Nephron (organoid): ENCODE data around the gene SCAPER.
"Not testable (repeated sequence)": the region's sequence is repeated elsewhere in the genome, so short reads cannot be mapped to it uniquely, and the experiment has no call there.

Experiments
- H3K27ac Mint-ChIP-seq, 3 experiments: 2 replicates each; pipeline ENCODE4 v1.8.0; 2020; ENCODE audit warnings: mixed read lengths in 3 of 3, mild to moderate bottlenecking in 2 of 3, moderate library complexity in 1 of 3
- H3K27me3 Mint-ChIP-seq: 2 replicates; pipeline ENCODE4 v1.8.0; 2021; ENCODE audit warnings: low read depth, mild to moderate bottlenecking, moderate library complexity, mixed read lengths
- H3K36me3 Mint-ChIP-seq: 2 replicates; pipeline ENCODE4 v1.8.0; 2020; ENCODE audit warnings: low read depth, mixed read lengths
- H3K4me1 Mint-ChIP-seq: 2 replicates; pipeline ENCODE4 v1.8.0; 2020; ENCODE audit warnings: mixed read lengths
- H3K4me3 Mint-ChIP-seq, 3 experiments: 2 replicates each; pipeline ENCODE4 v1.8.0; 2020; ENCODE audit warnings: mild to moderate bottlenecking in 3 of 3, mixed read lengths in 3 of 3, moderate library complexity in 2 of 3
- H3K9me3 Mint-ChIP-seq: 2 replicates; pipeline ENCODE4 v1.8.0; 2020; ENCODE audit warnings: mixed read lengths
- TF ChIP-seq, protein P1 (sequence below), 3 experiments: fragments of 200-600 bp; sonication (generic); IDR thresholded peaks; one replicate each; pipeline ENCODE4 v1.5.0; 2021; ENCODE audit warnings: antibody characterized with exemption in 3 of 3; ENCODE audit not compliant: unreplicated experiment in 3 of 3

The SCAPER gene

GRCh38 chr15:76440441-76440840 is 464.7 kb downstream of the SCAPER start:
- peaks cover 3% of the 10 kb centered on the region for H3K9me3 Mint-ChIP-seq
- H3K4me3 Mint-ChIP-seq: no peak overlapping the region
- TF ChIP-seq, protein P1, sequence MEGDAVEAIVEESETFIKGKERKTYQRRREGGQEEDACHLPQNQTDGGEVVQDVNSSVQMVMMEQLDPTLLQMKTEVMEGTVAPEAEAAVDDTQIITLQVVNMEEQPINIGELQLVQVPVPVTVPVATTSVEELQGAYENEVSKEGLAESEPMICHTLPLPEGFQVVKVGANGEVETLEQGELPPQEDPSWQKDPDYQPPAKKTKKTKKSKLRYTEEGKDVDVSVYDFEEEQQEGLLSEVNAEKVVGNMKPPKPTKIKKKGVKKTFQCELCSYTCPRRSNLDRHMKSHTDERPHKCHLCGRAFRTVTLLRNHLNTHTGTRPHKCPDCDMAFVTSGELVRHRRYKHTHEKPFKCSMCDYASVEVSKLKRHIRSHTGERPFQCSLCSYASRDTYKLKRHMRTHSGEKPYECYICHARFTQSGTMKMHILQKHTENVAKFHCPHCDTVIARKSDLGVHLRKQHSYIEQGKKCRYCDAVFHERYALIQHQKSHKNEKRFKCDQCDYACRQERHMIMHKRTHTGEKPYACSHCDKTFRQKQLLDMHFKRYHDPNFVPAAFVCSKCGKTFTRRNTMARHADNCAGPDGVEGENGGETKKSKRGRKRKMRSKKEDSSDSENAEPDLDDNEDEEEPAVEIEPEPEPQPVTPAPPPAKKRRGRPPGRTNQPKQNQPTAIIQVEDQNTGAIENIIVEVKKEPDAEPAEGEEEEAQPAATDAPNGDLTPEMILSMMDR (IDR thresholded peaks at IDR 0.05; ENCODE audit: unreplicated experiment in 3 of 3): no peak
- no peaks in the 10 kb centered on the region for H3K4me1 Mint-ChIP-seq
- no peaks in the 10 kb centered on the region for H3K36me3 Mint-ChIP-seq
- no peak overlapping the region for H3K27ac Mint-ChIP-seq
- H3K27me3 Mint-ChIP-seq: no peaks in the 10 kb centered on the region

DNA sequence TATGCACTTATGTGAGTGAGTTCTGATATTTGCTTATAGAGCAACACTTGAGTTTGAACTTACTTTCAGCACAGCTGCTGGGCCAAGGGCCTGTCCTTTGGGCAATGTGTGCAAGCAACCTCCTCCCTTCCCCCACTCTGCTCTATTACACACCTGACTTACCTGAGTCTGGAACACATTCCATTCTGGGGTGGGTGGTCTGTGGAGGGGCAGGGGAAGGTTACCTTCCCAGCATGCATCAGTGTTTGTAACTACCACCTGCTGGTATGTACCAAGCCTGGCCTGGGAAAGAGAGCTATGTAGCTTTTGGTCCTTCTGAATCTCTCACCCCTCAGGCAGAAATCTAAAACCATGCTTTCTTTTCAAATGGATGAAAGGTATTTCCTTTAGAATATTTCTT is 465.6 kb downstream of the SCAPER start:
- Mint-ChIP-seq H3K4me3 (no peak overlapping the region), H3K27me3 (no peaks in the 10 kb centered on the region), H3K9me3 (no peaks in the 10 kb centered on the region), H3K4me1 (no peaks in the 10 kb centered on the region), H3K27ac (peak overlapping the region; percentile 39 to 90 (median 58)), H3K36me3 (no peaks in the 10 kb centered on the region)
- TF ChIP-seq, protein P1 (IDR thresholded peaks at IDR 0.05; ENCODE audit: unreplicated experiment in 3 of 3): no peak

DNA sequence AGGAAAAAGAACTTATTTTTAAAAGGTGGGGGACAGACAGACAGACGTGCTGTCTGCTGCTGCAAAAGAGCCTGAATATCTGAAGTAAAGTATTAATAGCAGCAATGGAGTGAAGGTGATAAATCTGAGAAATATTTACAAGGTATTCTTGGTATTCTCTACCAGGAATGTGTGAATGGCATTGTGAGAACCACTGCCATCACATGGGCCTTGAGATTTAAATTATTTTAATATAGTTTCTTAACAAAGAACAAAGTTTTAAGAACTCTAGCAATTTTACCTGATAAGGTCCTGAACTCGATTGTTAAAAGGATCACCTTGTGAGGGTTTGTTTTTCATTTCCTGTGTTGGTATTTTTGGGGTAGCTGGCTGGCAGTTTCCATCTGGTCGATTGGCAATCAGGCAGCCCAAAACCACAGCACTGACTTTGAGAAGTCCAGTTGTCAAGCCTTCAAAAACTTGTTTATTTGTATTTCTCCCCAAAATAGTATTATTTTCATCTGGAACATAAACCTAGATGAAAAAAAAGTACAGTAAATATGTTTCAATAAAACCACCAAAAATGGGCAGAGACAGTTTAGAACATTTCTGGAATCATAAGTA is 471.2 kb downstream of the SCAPER start:
- Mint-ChIP-seq H3K27ac (no peak overlapping the region), H3K9me3 (peaks cover 2% of the 10 kb centered on the region), H3K27me3 (no peaks in the 10 kb centered on the region), H3K4me1 (peaks cover 5% of the 10 kb centered on the region), H3K4me3 (no peak overlapping the region), H3K36me3 (peaks cover 15% of the 10 kb centered on the region)
- TF ChIP-seq, protein P1 (IDR thresholded peaks at IDR 0.05; ENCODE audit: unreplicated experiment in 3 of 3): no peak

DNA sequence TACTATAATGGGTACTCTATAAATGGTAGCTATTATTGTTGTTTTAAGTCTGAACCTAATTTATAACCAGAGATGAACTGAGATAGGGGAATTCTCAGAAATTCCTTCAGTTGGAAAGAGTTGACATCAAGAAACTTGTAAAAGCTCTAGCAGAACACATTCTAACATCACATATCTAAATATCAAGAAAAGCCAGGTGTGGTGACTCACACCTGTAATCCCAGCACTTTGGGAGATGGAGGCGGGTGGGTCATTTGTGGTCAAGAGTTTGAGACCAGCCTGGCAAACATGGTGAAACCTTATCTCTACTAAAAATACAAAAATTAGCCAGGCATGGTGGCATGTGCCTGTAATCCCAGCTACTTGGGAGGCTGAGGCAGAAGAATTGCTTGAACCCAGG is 472.1 kb downstream of the SCAPER start:
- H3K4me3 Mint-ChIP-seq, H3K27ac Mint-ChIP-seq, H3K4me1 Mint-ChIP-seq, H3K9me3 Mint-ChIP-seq, H3K27me3 Mint-ChIP-seq: not testable (repeated sequence)
- peaks cover 22% of the 10 kb centered on the region for H3K36me3 Mint-ChIP-seq

- Mint-ChIP-seq H3K9me3 (peaks cover 6% of the 10 kb centered on the region), H3K27ac (peak overlapping the region in 1 of 3 experiments; percentile 60)
- TF ChIP-seq, protein P1 (IDR thresholded peaks at IDR 0.05; ENCODE audit: unreplicated experiment in 3 of 3): no peak
Measured at GRCh38 chr15:76432604-76433003, 472.5 kb downstream of the SCAPER start.

DNA sequence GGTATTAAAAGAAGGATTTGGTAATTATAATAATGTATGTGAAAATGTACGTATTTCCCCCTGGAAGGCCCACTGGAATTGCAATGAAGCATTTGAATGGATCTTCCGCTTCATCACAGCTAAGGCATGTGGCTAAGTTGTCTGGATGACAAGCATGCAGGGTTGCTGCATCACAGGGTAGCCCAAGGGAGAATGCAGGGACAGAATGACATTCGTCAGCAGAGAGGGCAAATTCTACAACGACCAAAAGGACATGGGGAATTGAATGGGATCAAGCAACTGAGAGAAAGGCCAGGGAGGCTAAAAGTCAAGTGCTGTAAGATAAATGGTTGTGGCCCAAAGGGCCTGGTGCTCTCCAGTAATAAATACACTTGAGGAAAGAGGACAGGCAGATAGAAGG is 473.2 kb downstream of the SCAPER start:
- Mint-ChIP-seq H3K27ac (peak overlapping the region in 1 of 3 experiments; percentile 60), H3K9me3 (peaks cover 11% of the 10 kb centered on the region), H3K4me3 (no peak overlapping the region), H3K4me1 (peaks cover 5% of the 10 kb centered on the region), H3K36me3 (peaks cover 29% of the 10 kb centered on the region), H3K27me3 (no peaks in the 10 kb centered on the region)
- TF ChIP-seq, protein P1 (IDR thresholded peaks at IDR 0.05; ENCODE audit: unreplicated experiment in 3 of 3): no peak

More at GRCh38 chr15:76432604-76433003, 472.5 kb downstream of the SCAPER start:
- Mint-ChIP-seq H3K27me3 (no peaks in the 10 kb centered on the region), H3K4me1 (peaks cover 5% of the 10 kb centered on the region), H3K36me3 (peaks cover 24% of the 10 kb centered on the region), H3K4me3 (no peak overlapping the region)

DNA sequence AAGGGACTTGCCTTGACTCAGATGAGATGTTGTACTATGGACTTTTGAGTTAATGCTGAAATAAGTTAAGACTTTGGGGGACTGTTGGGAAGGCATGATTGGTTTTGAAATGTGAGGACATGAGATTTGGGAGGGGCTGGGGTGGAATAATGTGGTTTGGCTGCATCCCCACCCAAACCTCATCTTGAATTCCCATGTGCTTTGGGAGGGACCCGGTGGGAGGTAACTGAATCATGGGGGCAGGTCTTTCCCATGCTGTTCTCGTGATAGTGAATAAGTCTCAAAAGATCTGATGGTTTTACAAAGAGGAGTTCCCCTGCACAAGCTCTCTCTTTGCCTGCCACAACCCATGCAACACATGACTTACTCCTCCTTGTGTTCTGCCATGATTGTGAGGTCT is 474.4 kb downstream of the SCAPER start:
- H3K9me3 Mint-ChIP-seq: peaks cover 17% of the 10 kb centered on the region
- H3K4me3 Mint-ChIP-seq, H3K4me1 Mint-ChIP-seq, H3K27ac Mint-ChIP-seq, H3K27me3 Mint-ChIP-seq: not testable (repeated sequence)
- peaks cover 38% of the 10 kb centered on the region for H3K36me3 Mint-ChIP-seq
